Parathyroid adenoma (tissue), 2 donors: ENCODE measurements around the gene ANKFY1.

Experiments
- H2AFZ ChIP-seq: fragments of 300-600 bp; sonication (generic); one replicate; pipeline ENCODE4 v1.7.0; 2017; ENCODE audit warnings: antibody characterized with exemption, mild to moderate bottlenecking
- H3K27ac ChIP-seq: fragments of 300-600 bp; sonication (generic); one replicate; pipeline ENCODE4 v1.7.0; 2017
- H3K27me3 ChIP-seq: fragments of 300-600 bp; sonication (generic); one replicate; pipeline ENCODE4 v1.7.0; 2017; ENCODE audit warnings: low read length; ENCODE audit not compliant: control insufficient read depth, insufficient read depth
- H3K36me3 ChIP-seq: fragments of 300-600 bp; sonication (generic); one replicate; pipeline ENCODE4 v1.7.0; 2017; ENCODE audit warnings: low read length; ENCODE audit not compliant: control insufficient read depth, insufficient read depth
- H3K4me1 ChIP-seq: fragments of 300-600 bp; sonication (generic); one replicate; pipeline ENCODE4 v1.7.0; 2017; ENCODE audit warnings: control low read depth
- H3K4me2 ChIP-seq: fragments of 300-600 bp; sonication (generic); one replicate; pipeline ENCODE4 v1.7.0; 2017; ENCODE audit warnings: low read length
- H3K4me3 ChIP-seq: fragments of 300-600 bp; sonication (generic); one replicate; pipeline ENCODE4 v1.7.0; 2017; ENCODE audit warnings: low read depth, low read length
- H3K79me2 ChIP-seq: fragments of 300-600 bp; sonication (generic); one replicate; pipeline ENCODE4 v1.7.0; 2017; ENCODE audit warnings: control low read depth
- H3K9ac ChIP-seq: fragments of 300-600 bp; sonication (generic); one replicate; pipeline ENCODE4 v1.7.0; 2017; ENCODE audit warnings: mild to moderate bottlenecking
- H3K9me3 ChIP-seq: fragments of 300-600 bp; sonication (generic); one replicate; pipeline ENCODE4 v1.7.0; 2017; ENCODE audit warnings: low read length; ENCODE audit not compliant: control insufficient read depth
- CTCF ChIP-seq: fragments of 300-600 bp; sonication (generic); IDR thresholded peaks from one replicate; pipeline ENCODE4 v1.7.0; 2017; ENCODE audit warnings: antibody characterized with exemption, mild to moderate bottlenecking
- donor health status: primary hyperparathyroidism.

The ANKFY1 gene

GRCh38 chr17:4270736-4271135 is 7.0 kb upstream of the ANKFY1 start:
- Histone ChIP-seq H3K79me2 (peaks cover 7% of the 10 kb centered on the region), H3K4me3 (no peak overlapping the region), H3K4me2 (no peak overlapping the region), H3K9ac (no peak overlapping the region), H2AFZ (no peak overlapping the region), H3K36me3 (no peaks in the 10 kb centered on the region), H3K9me3 (no peaks in the 10 kb centered on the region), H3K27me3 (no peaks in the 10 kb centered on the region), H3K4me1 (no peaks in the 10 kb centered on the region), H3K27ac (no peak overlapping the region)
- no peak for TF ChIP-seq CTCF

GRCh38 chr17:4269915-4270314 is 6.1 kb upstream of the ANKFY1 start:
- no peak overlapping the region for H3K4me2 ChIP-seq
- H3K36me3 ChIP-seq, result no peaks in the 10 kb centered on the region
- H3K27ac ChIP-seq, result no peak overlapping the region
- H3K4me3 ChIP-seq, result no peak overlapping the region
- peaks cover 7% of the 10 kb centered on the region for H3K79me2 ChIP-seq
- H3K9me3 ChIP-seq, result no peaks in the 10 kb centered on the region
- no peak overlapping the region for H3K9ac ChIP-seq
- no peak for TF ChIP-seq CTCF
- H2AFZ ChIP-seq, result no peak overlapping the region
- no peaks in the 10 kb centered on the region for H3K4me1 ChIP-seq
- H3K27me3 ChIP-seq, result no peaks in the 10 kb centered on the region

- Histone ChIP-seq H3K9me3 (no peaks in the 10 kb centered on the region), H2AFZ (no peak overlapping the region), H3K79me2 (peaks cover 16% of the 10 kb centered on the region), H3K4me1 (peaks cover 5% of the 10 kb centered on the region), H3K27ac (no peak overlapping the region), H3K27me3 (no peaks in the 10 kb centered on the region), H3K36me3 (no peaks in the 10 kb centered on the region), H3K9ac (no peak overlapping the region), H3K4me2 (no peak overlapping the region), H3K4me3 (no peak overlapping the region)
- no peak for TF ChIP-seq CTCF
Observed at GRCh38 chr17:4267402-4267801, 3.6 kb upstream of the ANKFY1 start.

GRCh38 chr17:4266550-4266949 is 2.8 kb upstream of the ANKFY1 start:
- Histone ChIP-seq H3K4me3 (no peak overlapping the region), H3K9ac (no peak overlapping the region), H3K27ac (no peak overlapping the region), H3K36me3 (no peaks in the 10 kb centered on the region), H3K4me2 (no peak overlapping the region), H2AFZ (no peak overlapping the region), H3K4me1 (peaks cover 5% of the 10 kb centered on the region), H3K79me2 (peaks cover 16% of the 10 kb centered on the region), H3K27me3 (no peaks in the 10 kb centered on the region), H3K9me3 (no peaks in the 10 kb centered on the region)
- no peak for TF ChIP-seq CTCF

- no peaks in the 10 kb centered on the region for H3K36me3 ChIP-seq
- peak overlapping the region; percentile 87 for H2AFZ ChIP-seq
- H3K27ac ChIP-seq, result peak overlapping the region; percentile 65
Observed at GRCh38 chr17:4262703-4263102, 1.1 kb downstream of the ANKFY1 start.

More at GRCh38 chr17:4262703-4263102, 1.1 kb downstream of the ANKFY1 start:
- H3K9me3 ChIP-seq, result no peaks in the 10 kb centered on the region
- H3K27me3 ChIP-seq, result no peaks in the 10 kb centered on the region
- peaks cover 5% of the 10 kb centered on the region for H3K4me1 ChIP-seq
- no peak overlapping the region for H3K9ac ChIP-seq
- peak overlapping the region; percentile 93 for H3K4me2 ChIP-seq
- peak overlapping the region; percentile 95 for H3K4me3 ChIP-seq
- H3K79me2 ChIP-seq, result peaks cover 21% of the 10 kb centered on the region
- no peak for TF ChIP-seq CTCF
